ENCODE measurements around the gene NPAS2. TPM values are rescaled to one million over a fixed set of nuclear protein-coding genes. Genes with fewer than 3 reads are reported as not detected.

NPAS2 gene
- total and polyA plus RNA-seq, 2 of the 8 experiments (the other 6 are each of a cell fraction or from before 2014, with no cell fraction given) = 1.8 to 1.9 TPM

DNA sequence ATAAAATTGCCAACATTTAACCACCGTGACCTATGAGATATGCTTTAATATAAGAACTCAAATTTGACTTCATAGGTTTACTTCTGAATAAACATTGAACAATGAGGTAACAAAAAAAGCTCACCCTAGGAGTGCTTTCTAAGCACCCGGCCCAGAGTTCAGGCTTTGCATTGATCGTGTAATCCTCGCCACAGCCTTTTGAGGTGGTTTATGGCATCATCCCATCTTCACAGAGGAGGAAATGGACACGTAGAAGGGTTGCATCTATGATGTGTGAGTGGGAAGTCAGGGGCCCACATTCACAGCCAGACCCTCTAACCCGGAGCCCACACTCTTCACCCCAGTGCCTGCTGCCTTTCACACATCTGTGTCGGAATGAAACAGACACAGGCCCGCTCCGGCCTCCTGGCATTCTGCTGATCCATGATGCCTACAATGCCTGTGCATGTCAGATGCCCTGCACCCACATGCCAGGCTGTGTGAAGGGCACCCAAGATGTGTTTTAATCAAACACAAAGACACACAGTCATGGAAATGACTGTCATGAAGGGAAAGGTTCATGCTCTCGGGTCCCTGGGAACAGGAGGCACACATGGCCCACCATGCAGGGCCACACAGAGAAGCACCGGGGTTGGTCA, 133.6 kb downstream of the NPAS2 start:
- peak overlapping the region; percentile 27; the same call in 1 of the 2 replicates for H2BK12ac ChIP-seq (ENCODE audit: low read depth, low read length)
- DNase-seq (ENCODE audit: low read depth in 1 of 2, low spot score in 2 of 2) = no peak
- H3K79me2 ChIP-seq (ENCODE audit: control insufficient read depth in 1 of 2, insufficient read depth in 2 of 2, low read length in 2 of 2) = no peaks in the 10 kb centered on the region
- no peaks in the 10 kb centered on the region for H3K36me3 ChIP-seq (ENCODE audit: control insufficient read depth in 2 of 4, insufficient read depth in 4 of 4, low read length in 3 of 4)
- no peak overlapping the region for H2BK20ac ChIP-seq (ENCODE audit: low read length)
- H3K56ac ChIP-seq (replicated peaks; ENCODE audit: insufficient read length, low read depth, low read length) = no peak overlapping the region
- H2AFZ ChIP-seq (ENCODE audit: low read length) = no peak overlapping the region
- no peak overlapping the region for H4K91ac ChIP-seq (replicated peaks; ENCODE audit: insufficient read length, low read length)
- H4K8ac ChIP-seq (ENCODE audit: extremely low read depth, insufficient read depth, low read length) = no peak overlapping the region
- no peak overlapping the region for H3K27ac ChIP-seq (ENCODE audit: low read depth, low read length)
- H2BK120ac ChIP-seq (replicated peaks; ENCODE audit: low read depth, low read length) = no peak overlapping the region
- H3K18ac ChIP-seq (ENCODE audit: extremely low read depth, low read length) = no peak overlapping the region
- no peak for FAIRE-seq
- no peak overlapping the region for H3K23ac ChIP-seq (ENCODE audit: insufficient read length)
- WGBS, 2 experiments (ENCODE audit: extremely low coverage in 1 of 2, insufficient coverage in 1 of 2, insufficient read length in 1 of 2, insufficient replicate concordance in 2 of 2, low coverage in 1 of 2, low lambda C conversion rate in 2 of 2, missing lambda C conversion rate in 1 of 2) = 91% methylated on average over 11 of the region's 11 CpGs; no CpG with 5 or more reads in 1 of the 2 experiments
- H3K4me3 ChIP-seq (ENCODE audit: extremely low read depth in 1 of 4, insufficient read depth in 2 of 4, low read depth in 3 of 4, low read length in 4 of 4) = no peak overlapping the region
- no peaks in the 10 kb centered on the region for H3K79me1 ChIP-seq (ENCODE audit: low read depth, low read length)
- H4K20me1 ChIP-seq (replicated peaks in 1 of 2; ENCODE audit: control insufficient read depth in 1 of 2, insufficient read depth in 2 of 2, low read length in 2 of 2) = no peaks in the 10 kb centered on the region
- no peak overlapping the region for H4K5ac ChIP-seq (ENCODE audit: insufficient read length, low read depth, low read length)
- H2BK15ac ChIP-seq (ENCODE audit: low read length) = 0 out of 2 replicates have a peak overlapping the region, but pooled peaks have one; percentile 72
- H2AK5ac ChIP-seq (ENCODE audit: low read depth, low read length) = no peak overlapping the region
- no peak overlapping the region for H3K4ac ChIP-seq (replicated peaks; ENCODE audit: insufficient read length, low read depth, low read length)
- no peak for TF ChIP-seq CTBP2 (IDR thresholded peaks at IDR 0.05; ENCODE audit: borderline replicate concordance, insufficient read depth, insufficient read length, low read length)
- TF ChIP-seq SIN3A (conservative IDR thresholded peaks at IDR 0.05 in 1 of 2, IDR thresholded peaks at IDR 0.05 in 1 of 2; ENCODE audit: low read depth in 1 of 2, low read length in 2 of 2) = no peak
- no peak for TF ChIP-seq SAP30 (IDR thresholded peaks at IDR 0.05; ENCODE audit: insufficient read depth, insufficient replicate concordance, low read length)
- no peak for TF ChIP-seq TCF12 (IDR thresholded peaks at IDR 0.05; ENCODE audit: low read depth, low read length)
- TF ChIP-seq JUN (IDR thresholded peaks at IDR 0.05; ENCODE audit: low read depth, low read length) = no peak
- no peak for TF ChIP-seq FOSL1 (IDR thresholded peaks at IDR 0.05; ENCODE audit: insufficient read depth, low read depth, low read length)
- no peak overlapping the region for H3K9ac ChIP-seq (replicated peaks in 1 of 4; ENCODE audit: extremely low read depth in 1 of 4, low read depth in 3 of 4, low read length in 3 of 4)
- peaks cover 0 to 9% (median 4%) of the 10 kb centered on the region in 4 experiments; a peak in 5 of 7 replicates for H3K4me1 ChIP-seq (replicated peaks in 1 of 4; ENCODE audit: control insufficient read depth in 3 of 4, insufficient read depth in 4 of 4, low read length in 3 of 4)
- no peak overlapping the region for H3K14ac ChIP-seq (ENCODE audit: insufficient read length)
- ChIA-PET CTCF (ENCODE audit: partially characterized antibody) (no interaction called here), POLR2A (ENCODE audit: partially characterized antibody) (no interaction called here)
- no peak overlapping the region for H2BK5ac ChIP-seq (ENCODE audit: low read depth, low read length)
- H3K9me3 ChIP-seq (ENCODE audit: insufficient read depth in 2 of 2, low read depth in 1 of 2, low read length in 1 of 2) = no peaks in the 10 kb centered on the region
- no peak overlapping the region for H3K4me2 ChIP-seq (ENCODE audit: insufficient read depth in 1 of 2, low read depth in 2 of 2, low read length in 2 of 2)
- H3K23me2 ChIP-seq (ENCODE audit: low read depth, low read length) = no peaks in the 10 kb centered on the region
- H3K27me3 ChIP-seq (replicated peaks in 1 of 4; ENCODE audit: control insufficient read depth in 3 of 4, extremely low read depth in 1 of 4, insufficient read depth in 3 of 4, low read length in 3 of 4) = no peaks in the 10 kb centered on the region

Data from H1 (cell line).